K562 (cell line): ENCODE measurements around the gene KDM2B. TPM values are rescaled to one million over a fixed set of nuclear protein-coding genes. Genes with fewer than 3 reads are reported as not detected.
A peak's percentile ranks its signal among the peaks of the same experiment; 100 is the strongest.

ENCODE experiments used
- ATAC-seq: fragments of 200-7000 bp; cut with Tn5 transposase; 3 replicates; pipeline ENCODE4 v1.9.1; 2020; ENCODE audit warnings: moderate library complexity
- BruUV-seq: library from RNA; stranded (reverse); fragments of 400-500 nt; replicated peaks from 2 replicates; lab custom pipeline; 2021; lab: Mats Ljungman, UMichigan
- CTCF ChIA-PET: fragments of 300-600 bp; formaldehyde crosslinking; extraction: SDS; loops from one replicate; lab custom pipeline; 2021; ENCODE audit warnings: low intra/inter-chr PET ratio; lab: Yijun Ruan, JAX
- POLR2A ChIA-PET: fragments of 300-600, 350-650 bp; sonication (Branson Sonifier 250); formaldehyde crosslinking; extraction: SDS; loops from one replicate; lab custom pipeline; 2021; ENCODE audit warnings: antibody characterized with exemption, inconsistent platforms; lab: Yijun Ruan, JAX
- DNase-seq, 4 experiments: peaks; one replicate each; pipeline versions ENCODE4 v3.0.0 to v3.0.0-alpha.2; 2011 to 2018; ENCODE audit warnings: low spot score in 3 of 4, mixed read lengths in 3 of 4; ENCODE audit errors: extremely low read depth in 1 of 4
- FAIRE-seq: peaks from 2 replicates; lab custom pipeline; 2011; peaks lifted over from hg19 to GRCh38; lab: Jason Lieb, UNC
- H2AFZ ChIP-seq: 2 replicates; pipeline ENCODE4 v1.6.0; 2011; ENCODE audit warnings: low read depth, low read length, control low read depth, inconsistent platforms
- H3K27ac ChIP-seq: fragments of 200-600 bp; 3 replicates; pipeline ENCODE4 v1.8.0; 2011; ENCODE audit warnings: low read depth, mild to moderate bottlenecking, control low read depth, inconsistent platforms, low read length, moderate library complexity, mixed read lengths; ENCODE audit errors: extremely low read depth
- H3K27me3 ChIP-seq, 2 experiments: fragments of 300-600 bp in 1 of 2; 2 replicates in 1 of 2; 3 replicates in 1 of 2; pipeline versions ENCODE4 v1.6.0 to v1.8.0; 2011; ENCODE audit warnings: inconsistent platforms in 2 of 2, low read length in 2 of 2, mild to moderate bottlenecking in 1 of 2, mixed read lengths in 1 of 2, moderate library complexity in 1 of 2; ENCODE audit not compliant: control insufficient read depth in 2 of 2, insufficient read depth in 2 of 2
- H3K36me3 ChIP-seq: fragments of 300-600 bp; 3 replicates; pipeline ENCODE4 v1.8.0; 2011; ENCODE audit warnings: mild to moderate bottlenecking, low read length, inconsistent platforms; ENCODE audit not compliant: control insufficient read depth, insufficient read depth
- H3K4me1 ChIP-seq, 2 experiments: fragments of 200-600 bp in 1 of 2; replicated peaks in 1 of 2; 2 replicates in 1 of 2; 3 replicates in 1 of 2; pipeline versions ENCODE4 v1.5.1 to v1.8.0; 2011; ENCODE audit warnings: inconsistent platforms in 2 of 2, low read length in 2 of 2, mild to moderate bottlenecking in 1 of 2, mixed read lengths in 1 of 2, moderate library complexity in 1 of 2; ENCODE audit not compliant: control insufficient read depth in 2 of 2, insufficient read depth in 2 of 2
- H3K4me2 ChIP-seq: 2 replicates; pipeline ENCODE4 v1.6.1; 2011; ENCODE audit warnings: low read length, control low read depth, inconsistent platforms, mixed read lengths; ENCODE audit not compliant: insufficient read depth
- H3K4me3 ChIP-seq: fragments of 200-600 bp; sonication (generic), shearing (Covaris generic); 2 replicates; pipeline ENCODE4 v1.5.1; 2016; ENCODE audit warnings: control low read depth, inconsistent platforms
- H3K79me2 ChIP-seq: fragments of 200-600 bp; 3 replicates; pipeline ENCODE4 v1.8.0; 2011; ENCODE audit warnings: low read length, inconsistent platforms; ENCODE audit not compliant: control insufficient read depth, insufficient read depth
- H3K9ac ChIP-seq, 2 experiments: 2 replicates each; pipeline versions ENCODE4 v1.6.0 to v1.6.1; 2011; ENCODE audit warnings: low read depth in 2 of 2, low read length in 2 of 2, control low read depth in 1 of 2, inconsistent platforms in 1 of 2, mild to moderate bottlenecking in 1 of 2, mixed read lengths in 1 of 2; ENCODE audit not compliant: insufficient read depth in 1 of 2
- H3K9me1 ChIP-seq: one replicate; pipeline ENCODE4 v1.6.0; 2011; ENCODE audit warnings: inconsistent platforms, mild to moderate bottlenecking, low read length, moderate library complexity; ENCODE audit not compliant: control insufficient read depth, insufficient read depth
- H3K9me3 ChIP-seq: replicated peaks from 2 replicates; pipeline ENCODE4 v1.5.1; 2011; ENCODE audit warnings: low read depth, low read length, inconsistent platforms; ENCODE audit not compliant: control insufficient read depth, insufficient read depth
- H4K20me1 ChIP-seq: replicated peaks from 2 replicates; pipeline ENCODE4 v1.6.1; 2011; ENCODE audit warnings: low read length, inconsistent platforms, mixed read lengths; ENCODE audit not compliant: control insufficient read depth, insufficient read depth
- BRD4 ChIP-seq: fragments of 200-600 bp; sonication (generic); IDR thresholded peaks from 2 replicates; pipeline ENCODE4 v1.6.1; 2017; ENCODE audit warnings: inconsistent platforms
- CREBBP ChIP-seq: IDR thresholded peaks from one replicate; pipeline ENCODE4 v1.6.1; 2012; ENCODE audit warnings: low read depth, mild to moderate bottlenecking, control low read depth, inconsistent platforms, low read length
- PHF21A ChIP-seq: fragments of 450-650 bp; IDR thresholded peaks from 2 replicates; pipeline ENCODE4 v1.6.1; 2017; ENCODE audit warnings: low read depth, borderline replicate concordance
- ZFX ChIP-seq: sonication (generic); formaldehyde crosslinking; IDR thresholded peaks from 2 replicates; pipeline ENCODE4 v1.8.0; 2022; ENCODE audit warnings: mild to moderate bottlenecking, missing genetic modification reagents, moderate library complexity
- ZNF699 ChIP-seq: fragments of 250-450 bp; sonication (Bioruptor Pico); IDR thresholded peaks from 2 replicates; pipeline ENCODE4 v1.8.0; 2021; ENCODE audit warnings: mild to moderate bottlenecking, moderate library complexity; ENCODE audit not compliant: insufficient replicate concordance
- WGBS: fragments of 100-300 bp; shearing (Covaris generic); methylation state at CpG from one replicate; pipeline ENCODE4 v1.1.6; 2016; ENCODE audit warnings: low coverage, mixed read lengths; ENCODE audit not compliant: insufficient coverage; ENCODE audit errors: missing lambda C conversion rate; 5-methylcytosine and 5-hydroxymethylcytosine counted together
- in situ Hi-C: fragments of 300-500 bp; cut with MboI; formaldehyde crosslinking; loops from 4 replicates; pipeline ENCODE4 v1.15.0; 2018; ENCODE audit warnings: inconsistent platforms, mixed read lengths
- intact Hi-C: fragments of 100-400 bp; cut with micrococcal nuclease; formaldehyde crosslinking; loops from 2 replicates; pipeline ENCODE4 v1.14.2; 2022
- polyA plus RNA-seq, 8 experiments: library from polyadenylated mRNA; depleted of rRNA in 4 of 8; stranded (reverse) in 5 of 8; unstranded in 3 of 8; fragments of >200 nt; fragmentation: Nextera tagmentation in 2 of 8; fragmentation: Illumina TruSeq in 1 of 8; extraction: Ambion mirVana in 2 of 8; extraction: Trizol in 1 of 8; gene quantifications; 2 replicates each; pipeline versions ENCODE4 v1.2.1 to v1.2.3, GENCODE V29; 2011 to 2014; ENCODE audit warnings: inconsistent platforms in 1 of 8, missing spikeins in 1 of 8
- total RNA-seq, 7 experiments: library from RNA; depleted of rRNA in 6 of 7; stranded (reverse); fragments of >200 nt in 6 of 7; fragmentation: Illumina TruSeq in 2 of 7; extraction: Trizol in 2 of 7; gene quantifications; 2 replicates each; pipeline versions ENCODE4 v1.2.1 to v1.2.3, GENCODE V29; 2011 to 2021; ENCODE audit warnings: low replicate concordance in 1 of 7
- TF ChIP-seq, protein P1 (sequence below): fragments of 250-450 bp; sonication (Bioruptor Pico); IDR thresholded peaks from 2 replicates; pipeline ENCODE4 v1.8.0; 2022; ENCODE audit warnings: inconsistent platforms, mild to moderate bottlenecking, moderate library complexity, borderline replicate concordance
- TF ChIP-seq, protein P2 (sequence below): fragments of 250-450 bp; sonication (Bioruptor Pico); IDR thresholded peaks from 2 replicates; pipeline ENCODE4 v1.4.0; 2020
- TF ChIP-seq, protein P3 (sequence below): fragments of 250-450 bp; sonication (Bioruptor Pico); IDR thresholded peaks from 2 replicates; pipeline ENCODE4 v1.5.0; 2021

Gene KDM2B
- total and polyA plus RNA-seq, 9 of the 15 experiments (the other 6 are each of a cell fraction or from before 2014, with no cell fraction given): 7.4 to 50.5 (median 22.5) TPM

DNA sequence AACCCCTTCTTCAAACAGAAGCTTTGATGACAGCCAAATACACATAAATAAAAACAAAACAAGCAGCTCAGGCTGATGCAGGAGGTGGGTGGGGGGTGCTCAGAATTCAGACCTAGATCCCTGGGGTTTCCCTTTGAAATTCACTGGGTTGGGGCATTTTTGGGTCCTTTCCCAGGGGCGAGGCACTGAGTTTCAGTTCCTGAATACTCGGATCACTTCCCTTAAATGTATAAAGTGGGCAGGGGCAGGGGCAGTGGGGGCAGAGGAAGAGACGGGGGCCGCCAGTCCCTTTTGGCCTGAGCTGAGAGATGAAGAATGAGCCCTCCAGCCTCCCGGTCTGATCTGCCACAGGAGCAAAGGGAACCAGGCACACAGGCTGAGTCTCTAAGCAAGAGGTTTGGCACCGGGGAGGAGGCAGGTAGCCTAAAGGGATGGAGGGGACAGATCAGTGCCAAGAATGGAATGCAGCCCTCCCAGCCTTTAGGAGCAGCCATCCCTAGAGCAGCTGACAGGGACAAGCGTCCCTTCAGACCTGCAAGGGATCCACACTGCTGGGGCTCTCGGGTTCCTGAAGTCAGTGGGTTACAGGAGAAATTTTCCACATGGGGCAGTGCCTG lies 20.3 kb downstream of the KDM2B start:
- CTCF ChIA-PET: no interaction called here
- H3K27me3 ChIP-seq: no peaks in the 10 kb centered on the region
- TF ChIP-seq, protein P1, sequence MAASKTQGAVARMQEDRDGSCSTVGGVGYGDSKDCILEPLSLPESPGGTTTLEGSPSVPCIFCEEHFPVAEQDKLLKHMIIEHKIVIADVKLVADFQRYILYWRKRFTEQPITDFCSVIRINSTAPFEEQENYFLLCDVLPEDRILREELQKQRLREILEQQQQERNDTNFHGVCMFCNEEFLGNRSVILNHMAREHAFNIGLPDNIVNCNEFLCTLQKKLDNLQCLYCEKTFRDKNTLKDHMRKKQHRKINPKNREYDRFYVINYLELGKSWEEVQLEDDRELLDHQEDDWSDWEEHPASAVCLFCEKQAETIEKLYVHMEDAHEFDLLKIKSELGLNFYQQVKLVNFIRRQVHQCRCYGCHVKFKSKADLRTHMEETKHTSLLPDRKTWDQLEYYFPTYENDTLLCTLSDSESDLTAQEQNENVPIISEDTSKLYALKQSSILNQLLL (CRISPR knock-in tag): no peak
- TF ChIP-seq BRD4 (no peak), CREBBP (no peak), ZFX (CRISPR knock-in tag) (no peak), ZNF699 (CRISPR knock-in tag) (no peak), PHF21A (no peak)
- TF ChIP-seq, protein P2, sequence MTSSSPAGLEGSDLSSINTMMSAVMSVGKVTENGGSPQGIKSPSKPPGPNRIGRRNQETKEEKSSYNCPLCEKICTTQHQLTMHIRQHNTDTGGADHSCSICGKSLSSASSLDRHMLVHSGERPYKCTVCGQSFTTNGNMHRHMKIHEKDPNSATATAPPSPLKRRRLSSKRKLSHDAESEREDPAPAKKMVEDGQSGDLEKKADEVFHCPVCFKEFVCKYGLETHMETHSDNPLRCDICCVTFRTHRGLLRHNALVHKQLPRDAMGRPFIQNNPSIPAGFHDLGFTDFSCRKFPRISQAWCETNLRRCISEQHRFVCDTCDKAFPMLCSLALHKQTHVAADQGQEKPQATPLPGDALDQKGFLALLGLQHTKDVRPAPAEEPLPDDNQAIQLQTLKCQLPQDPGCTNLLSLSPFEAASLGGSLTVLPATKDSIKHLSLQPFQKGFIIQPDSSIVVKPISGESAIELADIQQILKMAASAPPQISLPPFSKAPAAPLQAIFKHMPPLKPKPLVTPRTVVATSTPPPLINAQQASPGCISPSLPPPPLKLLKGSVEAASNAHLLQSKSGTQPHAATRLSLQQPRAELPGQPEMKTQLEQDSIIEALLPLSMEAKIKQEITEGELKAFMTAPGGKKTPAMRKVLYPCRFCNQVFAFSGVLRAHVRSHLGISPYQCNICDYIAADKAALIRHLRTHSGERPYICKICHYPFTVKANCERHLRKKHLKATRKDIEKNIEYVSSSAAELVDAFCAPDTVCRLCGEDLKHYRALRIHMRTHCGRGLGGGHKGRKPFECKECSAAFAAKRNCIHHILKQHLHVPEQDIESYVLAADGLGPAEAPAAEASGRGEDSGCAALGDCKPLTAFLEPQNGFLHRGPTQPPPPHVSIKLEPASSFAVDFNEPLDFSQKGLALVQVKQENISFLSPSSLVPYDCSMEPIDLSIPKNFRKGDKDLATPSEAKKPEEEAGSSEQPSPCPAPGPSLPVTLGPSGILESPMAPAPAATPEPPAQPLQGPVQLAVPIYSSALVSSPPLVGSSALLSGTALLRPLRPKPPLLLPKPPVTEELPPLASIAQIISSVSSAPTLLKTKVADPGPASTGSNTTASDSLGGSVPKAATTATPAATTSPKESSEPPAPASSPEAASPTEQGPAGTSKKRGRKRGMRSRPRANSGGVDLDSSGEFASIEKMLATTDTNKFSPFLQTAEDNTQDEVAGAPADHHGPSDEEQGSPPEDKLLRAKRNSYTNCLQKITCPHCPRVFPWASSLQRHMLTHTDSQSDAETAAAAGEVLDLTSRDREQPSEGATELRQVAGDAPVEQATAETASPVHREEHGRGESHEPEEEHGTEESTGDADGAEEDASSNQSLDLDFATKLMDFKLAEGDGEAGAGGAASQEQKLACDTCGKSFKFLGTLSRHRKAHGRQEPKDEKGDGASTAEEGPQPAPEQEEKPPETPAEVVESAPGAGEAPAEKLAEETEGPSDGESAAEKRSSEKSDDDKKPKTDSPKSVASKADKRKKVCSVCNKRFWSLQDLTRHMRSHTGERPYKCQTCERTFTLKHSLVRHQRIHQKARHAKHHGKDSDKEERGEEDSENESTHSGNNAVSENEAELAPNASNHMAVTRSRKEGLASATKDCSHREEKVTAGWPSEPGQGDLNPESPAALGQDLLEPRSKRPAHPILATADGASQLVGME: no peak
- TF ChIP-seq, protein P3, sequence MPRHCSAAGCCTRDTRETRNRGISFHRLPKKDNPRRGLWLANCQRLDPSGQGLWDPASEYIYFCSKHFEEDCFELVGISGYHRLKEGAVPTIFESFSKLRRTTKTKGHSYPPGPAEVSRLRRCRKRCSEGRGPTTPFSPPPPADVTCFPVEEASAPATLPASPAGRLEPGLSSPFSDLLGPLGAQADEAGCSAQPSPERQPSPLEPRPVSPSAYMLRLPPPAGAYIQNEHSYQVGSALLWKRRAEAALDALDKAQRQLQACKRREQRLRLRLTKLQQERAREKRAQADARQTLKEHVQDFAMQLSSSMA: no peak
- ATAC-seq: no peak
- H3K4me1 ChIP-seq: peaks cover 0 to 4% of the 10 kb centered on the region in 2 experiments; a peak in 1 of 5 replicates
- no peaks in the 10 kb centered on the region for H4K20me1 ChIP-seq
- no peak overlapping the region for H2AFZ ChIP-seq
- H3K36me3 ChIP-seq: no peaks in the 10 kb centered on the region
- POLR2A ChIA-PET: no interaction called here
- H3K27ac ChIP-seq: no peak overlapping the region
- 48% methylated on average over 6 of the region's 8 CpGs for WGBS
- no peak for DNase-seq
- no peaks in the 10 kb centered on the region for H3K79me2 ChIP-seq
- no peak overlapping the region for H3K4me2 ChIP-seq
- no peaks in the 10 kb centered on the region for H3K9me3 ChIP-seq
- FAIRE-seq: no peak
- no TSS peak for BruUV-seq
- no peaks in the 10 kb centered on the region for H3K9me1 ChIP-seq
- in situ Hi-C loops: loop anchor here (5.0 kb wide), 1 partner anchor 57 kb away; no protein-coding TSS in a partner anchor
- intact Hi-C loops: no loop called here
- H3K9ac ChIP-seq: peak overlapping the region in 1 of 2 experiments; percentile 78; a peak in 1 of 4 replicates
- no peak overlapping the region for H3K4me3 ChIP-seq
